Myocyte (in vitro differentiated cells): Measurements from ENCODE around the gene LRRK1. TPM values are rescaled to one million over a fixed set of nuclear protein-coding genes. Genes with fewer than 3 reads are reported as not detected.

Experiments
- DNase-seq: peaks from one replicate; pipeline ENCODE4 v3.0.0-alpha.2; 2012; ENCODE audit warnings: low read depth
- total RNA-seq: library from RNA; depleted of rRNA; stranded (reverse); fragments of >200 nt; gene quantifications from 2 replicates; pipeline ENCODE4 v1.2.3, GENCODE V29; 2014

Gene LRRK1
- total RNA-seq, 1 donor from 2014 or later = 0.13 TPM

GRCh38 chr15:101037090-101037830 is 118.1 kb downstream of the LRRK1 start:
- no peak for DNase-seq

GRCh38 chr15:101038327-101039003 is 119.3 kb downstream of the LRRK1 start:
- DNase-seq = no peak

- no peak for DNase-seq
Measured at GRCh38 chr15:101039461-101039860, 120.3 kb downstream of the LRRK1 start.

- no peak for DNase-seq
Measured at GRCh38 chr15:101042320-101042719, 123.2 kb downstream of the LRRK1 start.

GRCh38 chr15:101043011-101043410 is 123.9 kb downstream of the LRRK1 start:
- no peak for DNase-seq

GRCh38 chr15:101043911-101044624 is 124.9 kb downstream of the LRRK1 start:
- no peak for DNase-seq

- DNase-seq = no peak
Measured at GRCh38 chr15:101044625-101045235, 125.6 kb downstream of the LRRK1 start.

GRCh38 chr15:101045236-101045646 is 126.1 kb downstream of the LRRK1 start:
- DNase-seq = no peak

GRCh38 chr15:101045835-101046691 is 126.9 kb downstream of the LRRK1 start:
- no peak for DNase-seq

- no peak for DNase-seq
Measured at GRCh38 chr15:101046826-101047225, 127.7 kb downstream of the LRRK1 start.

GRCh38 chr15:101047301-101047781 is 128.2 kb downstream of the LRRK1 start:
- DNase-seq = no peak

- DNase-seq = no peak
Measured at GRCh38 chr15:101048176-101048575, 129.0 kb downstream of the LRRK1 start.

GRCh38 chr15:101048581-101049030 is 129.4 kb downstream of the LRRK1 start:
- DNase-seq = no peak

GRCh38 chr15:101049282-101049681 is 130.1 kb downstream of the LRRK1 start:
- DNase-seq = no peak

GRCh38 chr15:101049856-101050622 is 130.9 kb downstream of the LRRK1 start:
- DNase-seq = no peak

- no peak for DNase-seq
Measured at GRCh38 chr15:101050623-101051290, 131.6 kb downstream of the LRRK1 start.

- DNase-seq = no peak
Measured at GRCh38 chr15:101051291-101052030, 132.3 kb downstream of the LRRK1 start.

- no peak for DNase-seq
Measured at GRCh38 chr15:101052031-101052620, 133.0 kb downstream of the LRRK1 start.
